Astrocyte (in vitro differentiated cells and primary cell): ENCODE results near the gene RNF169.

Source experiments
- CTCF ChIP-seq: IDR thresholded peaks from 2 replicates; pipeline ENCODE4 v1.5.1; 2011; ENCODE audit warnings: low read depth, mild to moderate bottlenecking, inconsistent platforms, low read length, moderate library complexity; ENCODE audit not compliant: insufficient read depth
- EZH2 ChIP-seq: IDR thresholded peaks from 2 replicates; pipeline ENCODE4 v1.6.1; 2012; ENCODE audit warnings: mild to moderate bottlenecking, low read length, inconsistent platforms; ENCODE audit not compliant: insufficient read depth

DNA sequence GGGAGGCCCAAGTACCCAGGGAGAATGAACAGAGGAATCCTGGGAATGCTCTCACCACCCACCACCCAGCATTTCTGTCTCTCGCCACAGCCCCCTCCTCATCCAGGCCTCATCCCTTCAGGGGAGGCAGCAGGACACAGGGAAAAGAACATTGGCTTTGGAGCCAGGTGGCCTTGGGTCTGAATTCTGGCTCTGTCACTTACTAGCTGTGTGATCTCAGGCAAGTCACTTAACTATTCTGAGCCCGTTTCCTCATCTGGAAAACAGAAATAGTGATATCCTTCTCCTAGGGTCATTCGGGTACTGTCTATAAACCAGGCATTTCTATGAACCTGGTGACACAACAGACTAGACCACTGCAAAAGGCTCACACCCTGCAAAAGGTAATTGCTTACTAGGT, 39.5 kb upstream of the RNF169 start:
- TF ChIP-seq CTCF (no peak), EZH2 (no peak)
